Measurements from ENCODE around the gene ABL1.

ABL1 gene

DNA sequence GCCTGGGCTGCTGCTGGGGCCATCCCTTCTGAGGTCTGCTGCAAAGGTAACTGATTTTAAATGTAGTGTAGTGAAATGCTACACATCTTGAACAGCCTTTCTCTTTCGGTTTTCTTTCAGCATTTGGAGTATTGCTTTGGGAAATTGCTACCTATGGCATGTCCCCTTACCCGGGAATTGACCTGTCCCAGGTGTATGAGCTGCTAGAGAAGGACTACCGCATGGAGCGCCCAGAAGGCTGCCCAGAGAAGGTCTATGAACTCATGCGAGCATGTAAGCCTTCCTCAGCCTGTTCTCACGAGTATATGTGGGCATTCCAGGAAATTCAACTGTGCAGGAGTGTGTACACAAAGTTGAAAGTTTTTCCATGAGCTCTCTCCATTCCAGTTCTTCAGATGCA, 43.2 kb downstream of the ABL1 start:
- DNase-seq (ENCODE audit: extremely low spot score), result no peak
- no peak for TF ChIP-seq SP1 (IDR thresholded peaks at IDR 0.05)
- no peak for TF ChIP-seq FOXM1 (IDR thresholded peaks at IDR 0.05; ENCODE audit: borderline replicate concordance)
- TF ChIP-seq NFRKB (IDR thresholded peaks at IDR 0.05), result no peak
- TF ChIP-seq, protein P1, sequence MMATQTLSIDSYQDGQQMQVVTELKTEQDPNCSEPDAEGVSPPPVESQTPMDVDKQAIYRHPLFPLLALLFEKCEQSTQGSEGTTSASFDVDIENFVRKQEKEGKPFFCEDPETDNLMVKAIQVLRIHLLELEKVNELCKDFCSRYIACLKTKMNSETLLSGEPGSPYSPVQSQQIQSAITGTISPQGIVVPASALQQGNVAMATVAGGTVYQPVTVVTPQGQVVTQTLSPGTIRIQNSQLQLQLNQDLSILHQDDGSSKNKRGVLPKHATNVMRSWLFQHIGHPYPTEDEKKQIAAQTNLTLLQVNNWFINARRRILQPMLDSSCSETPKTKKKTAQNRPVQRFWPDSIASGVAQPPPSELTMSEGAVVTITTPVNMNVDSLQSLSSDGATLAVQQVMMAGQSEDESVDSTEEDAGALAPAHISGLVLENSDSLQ (IDR thresholded peaks at IDR 0.05), result no peak
- no peak for TF ChIP-seq L3MBTL2 (conservative IDR thresholded peaks at IDR 0.05)
- TF ChIP-seq SUZ12 (IDR thresholded peaks at IDR 0.05), result no peak
- no peak for TF ChIP-seq LEF1 (IDR thresholded peaks at IDR 0.05; ENCODE audit: borderline replicate concordance)
- TF ChIP-seq HDGF (IDR thresholded peaks at IDR 0.05; ENCODE audit: borderline replicate concordance), result no peak
- CTCF ChIA-PET, result no interaction called here
- POLR2A ChIA-PET, result no interaction called here

DNA sequence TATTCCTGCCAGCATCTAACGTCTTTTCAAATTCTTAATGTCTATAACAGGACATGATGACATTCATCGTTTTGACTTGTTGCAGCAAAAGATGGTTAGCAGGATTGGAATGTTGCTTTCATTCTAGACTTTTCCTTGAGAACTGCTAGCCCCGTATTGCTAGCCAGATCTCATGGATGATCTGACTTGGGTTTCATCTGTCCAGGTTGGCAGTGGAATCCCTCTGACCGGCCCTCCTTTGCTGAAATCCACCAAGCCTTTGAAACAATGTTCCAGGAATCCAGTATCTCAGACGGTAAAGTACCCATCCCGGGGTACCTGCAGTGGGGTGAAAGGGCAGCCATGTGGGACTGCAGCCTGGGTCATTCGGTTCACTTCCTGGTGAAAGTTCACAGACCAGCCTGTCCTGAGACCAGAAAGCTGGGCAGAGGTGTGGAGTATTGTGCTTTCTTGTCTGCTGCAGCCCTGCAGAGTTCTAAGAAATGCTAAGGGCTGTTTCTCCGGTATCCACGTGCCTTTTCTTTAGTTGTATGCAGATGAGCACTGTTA, 44.9 kb downstream of the ABL1 start:
- CTCF ChIA-PET, result interaction anchor here (1.5 kb wide), 1 partner anchor 10 kb away, joined by 4 read pairs; no protein-coding TSS in a partner anchor
- TF ChIP-seq L3MBTL2 (conservative IDR thresholded peaks at IDR 0.05) (no peak), FOXM1 (IDR thresholded peaks at IDR 0.05; ENCODE audit: borderline replicate concordance) (no peak), CTBP1 (IDR thresholded peaks at IDR 0.05; ENCODE audit: borderline replicate concordance) (no peak), ARNT (IDR thresholded peaks at IDR 0.05) (no peak), LEF1 (IDR thresholded peaks at IDR 0.05; ENCODE audit: borderline replicate concordance) (no peak)
- POLR2A ChIA-PET, result no interaction called here
- no peak for DNase-seq (ENCODE audit: extremely low spot score)

DNA sequence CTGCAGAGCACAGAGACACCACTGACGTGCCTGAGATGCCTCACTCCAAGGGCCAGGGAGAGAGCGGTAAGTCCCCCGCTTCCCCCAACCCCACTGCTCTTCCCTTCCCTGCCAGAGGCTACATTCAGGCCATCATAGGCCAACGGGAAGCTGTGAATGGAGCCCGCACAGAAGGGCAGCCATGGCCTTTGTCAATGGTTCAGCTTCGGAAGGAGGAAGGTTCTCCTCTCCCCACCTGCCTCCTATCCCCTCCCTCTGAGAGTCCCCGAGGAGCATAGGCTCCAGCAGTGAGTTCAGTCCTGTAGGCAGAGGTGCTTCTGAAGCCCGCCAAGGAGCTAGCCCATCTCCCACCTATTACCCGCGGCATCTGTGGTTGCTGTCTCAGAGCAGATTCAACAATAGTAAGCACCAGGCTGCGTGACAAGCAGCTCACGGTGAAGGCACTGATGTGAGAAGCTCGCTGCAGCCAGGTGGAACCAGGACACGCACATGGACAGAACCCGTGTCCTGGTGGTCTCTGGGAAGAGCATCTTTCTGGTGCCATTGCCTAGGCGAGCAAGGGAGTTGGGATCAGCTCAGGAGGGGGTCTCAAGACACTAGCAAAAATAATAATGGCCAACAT, 45.7 kb downstream of the ABL1 start:
- TF ChIP-seq ZNF384 (IDR thresholded peaks at IDR 0.05), result no peak
- TF ChIP-seq FOXM1 (IDR thresholded peaks at IDR 0.05; ENCODE audit: borderline replicate concordance), result no peak
- no peak for TF ChIP-seq FOXA1 (IDR thresholded peaks at IDR 0.05)
- no peak for TF ChIP-seq HDGF (IDR thresholded peaks at IDR 0.05; ENCODE audit: borderline replicate concordance)
- no peak for TF ChIP-seq CTBP1 (IDR thresholded peaks at IDR 0.05; ENCODE audit: borderline replicate concordance)
- TF ChIP-seq BHLHE40 (IDR thresholded peaks at IDR 0.05; ENCODE audit: borderline replicate concordance), result no peak
- TF ChIP-seq NFRKB (IDR thresholded peaks at IDR 0.05), result no peak
- no peak for TF ChIP-seq L3MBTL2 (conservative IDR thresholded peaks at IDR 0.05)
- TF ChIP-seq ELF4 (IDR thresholded peaks at IDR 0.05), result no peak
- no peak for TF ChIP-seq LEF1 (IDR thresholded peaks at IDR 0.05; ENCODE audit: borderline replicate concordance)
- TF ChIP-seq, protein P1 (IDR thresholded peaks at IDR 0.05), result no peak
- no peak for TF ChIP-seq ARNT (IDR thresholded peaks at IDR 0.05)
- no peak for TF ChIP-seq TARDBP (IDR thresholded peaks at IDR 0.05)
- no peak for TF ChIP-seq FOXK2 (IDR thresholded peaks at IDR 0.05)
- no peak for TF ChIP-seq SUZ12 (IDR thresholded peaks at IDR 0.05)
- TF ChIP-seq SP1 (IDR thresholded peaks at IDR 0.05), result no peak
- DNase-seq (ENCODE audit: extremely low spot score), result no peak
- ChIA-PET CTCF (interaction anchor here (1.5 kb wide), 1 partner anchor 10 kb away, joined by 4 read pairs; no protein-coding TSS in a partner anchor), POLR2A (no interaction called here)

DNA sequence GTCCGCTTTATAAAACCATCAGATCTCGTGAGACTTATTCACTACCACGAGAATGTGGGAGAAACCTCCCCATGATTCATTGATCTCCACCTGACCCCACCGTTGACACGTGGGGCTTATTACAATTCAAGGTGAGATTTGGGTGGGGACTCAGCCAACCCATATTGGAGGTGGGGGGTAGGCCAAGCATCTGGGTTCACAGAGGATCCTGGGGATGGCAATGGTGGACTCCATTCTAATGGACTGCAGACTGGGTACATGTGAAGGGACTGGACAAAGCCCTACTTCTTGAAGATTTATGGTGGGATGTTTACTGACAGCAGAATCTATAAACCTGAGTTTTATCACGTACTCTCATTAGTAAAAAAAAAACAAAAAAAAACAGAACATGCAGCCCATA, 46.5 kb downstream of the ABL1 start:
- ChIA-PET POLR2A (no interaction called here), CTCF (interaction anchor here (1.5 kb wide), 1 partner anchor 11 kb away, joined by 4 read pairs; no protein-coding TSS in a partner anchor)
- DNase-seq (ENCODE audit: extremely low spot score), result no peak
- TF ChIP-seq TARDBP (IDR thresholded peaks at IDR 0.05) (no peak), FOXM1 (IDR thresholded peaks at IDR 0.05; ENCODE audit: borderline replicate concordance) (no peak), SP1 (IDR thresholded peaks at IDR 0.05) (no peak), BHLHE40 (IDR thresholded peaks at IDR 0.05; ENCODE audit: borderline replicate concordance) (no peak), HDGF (IDR thresholded peaks at IDR 0.05; ENCODE audit: borderline replicate concordance) (no peak), LEF1 (IDR thresholded peaks at IDR 0.05; ENCODE audit: borderline replicate concordance) (no peak), CTBP1 (IDR thresholded peaks at IDR 0.05; ENCODE audit: borderline replicate concordance) (no peak), NFRKB (IDR thresholded peaks at IDR 0.05) (no peak), ELF4 (IDR thresholded peaks at IDR 0.05) (no peak), SUZ12 (IDR thresholded peaks at IDR 0.05) (no peak), FOXA1 (IDR thresholded peaks at IDR 0.05) (no peak), ZNF384 (IDR thresholded peaks at IDR 0.05) (no peak), FOXK2 (IDR thresholded peaks at IDR 0.05) (no peak), ARNT (IDR thresholded peaks at IDR 0.05) (no peak), L3MBTL2 (conservative IDR thresholded peaks at IDR 0.05) (no peak)
- TF ChIP-seq, protein P1 (IDR thresholded peaks at IDR 0.05), result no peak

DNA sequence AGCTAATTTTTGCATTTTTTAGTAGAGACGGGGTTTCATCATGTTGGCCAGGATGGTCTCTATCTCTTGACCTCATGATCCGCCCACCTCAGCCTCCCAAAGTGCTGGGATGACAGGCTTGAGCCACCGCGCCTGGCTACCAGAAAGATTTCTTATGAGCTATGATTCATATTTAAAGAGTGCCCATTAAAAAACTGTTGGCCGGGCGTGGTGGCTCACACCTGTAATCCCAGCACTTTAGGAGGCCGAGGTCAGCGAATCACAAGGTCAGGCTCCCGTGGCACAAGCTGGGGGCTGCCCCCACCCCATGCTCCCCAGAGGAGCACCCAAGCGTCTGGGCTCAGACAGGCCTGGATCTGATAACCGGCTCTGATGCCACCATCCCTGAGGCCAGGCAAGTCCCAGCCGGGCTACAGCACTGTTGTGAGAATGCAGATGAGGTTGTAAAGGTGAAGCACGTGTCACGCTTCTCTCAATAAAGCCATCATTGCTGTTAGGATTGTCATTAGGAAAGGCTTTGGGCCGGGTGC, 47.7 kb downstream of the ABL1 start:
- ChIA-PET CTCF (no interaction called here), POLR2A (no interaction called here)
- no peak for TF ChIP-seq CTBP1 (IDR thresholded peaks at IDR 0.05; ENCODE audit: borderline replicate concordance)
- TF ChIP-seq FOXM1 (IDR thresholded peaks at IDR 0.05; ENCODE audit: borderline replicate concordance), result no peak
- TF ChIP-seq ARNT (IDR thresholded peaks at IDR 0.05), result no peak
- no peak for TF ChIP-seq TARDBP (IDR thresholded peaks at IDR 0.05)
- no peak for TF ChIP-seq BHLHE40 (IDR thresholded peaks at IDR 0.05; ENCODE audit: borderline replicate concordance)
- DNase-seq (ENCODE audit: extremely low spot score), result no peak

DNA sequence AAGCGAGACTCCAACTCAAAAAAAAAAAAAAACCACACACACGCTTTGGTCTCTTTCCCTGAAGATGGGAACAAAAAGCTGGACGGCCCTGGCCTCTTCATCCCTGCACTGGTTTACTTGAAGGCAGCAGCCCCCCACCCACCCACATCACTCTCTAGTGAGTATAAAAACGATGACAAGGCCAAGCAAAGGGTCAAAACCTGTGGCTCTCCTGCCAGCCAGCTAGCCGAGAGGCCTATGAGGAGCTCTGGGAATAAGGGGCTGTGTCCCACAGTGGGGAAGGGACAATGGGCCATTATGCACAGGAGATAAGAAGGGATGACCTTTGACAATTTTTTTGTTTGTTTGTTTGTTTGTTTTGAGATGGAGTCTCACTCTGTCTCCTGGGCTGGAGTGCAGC, 48.4 kb downstream of the ABL1 start:
- ChIA-PET POLR2A (no interaction called here), CTCF (no interaction called here)
- TF ChIP-seq L3MBTL2 (conservative IDR thresholded peaks at IDR 0.05), result no peak
- TF ChIP-seq FOXK2 (IDR thresholded peaks at IDR 0.05), result no peak
- TF ChIP-seq NFRKB (IDR thresholded peaks at IDR 0.05), result no peak
- TF ChIP-seq BHLHE40 (IDR thresholded peaks at IDR 0.05; ENCODE audit: borderline replicate concordance), result no peak
- TF ChIP-seq LEF1 (IDR thresholded peaks at IDR 0.05; ENCODE audit: borderline replicate concordance), result no peak
- TF ChIP-seq CTBP1 (IDR thresholded peaks at IDR 0.05; ENCODE audit: borderline replicate concordance), result no peak
- no peak for TF ChIP-seq SP1 (IDR thresholded peaks at IDR 0.05)
- DNase-seq (ENCODE audit: extremely low spot score), result no peak
